ENCODE data around the gene TKTL1.

- TF ChIP-seq CTCF (IDR thresholded peaks at IDR 0.05) (no peak), POLR2A (IDR thresholded peaks at IDR 0.05) (no peak), POLR2AphosphoS5 (IDR thresholded peaks at IDR 0.05) (no peak), EP300 (IDR thresholded peaks at IDR 0.05) (no peak)
These were observed 84.0 kb downstream of the TKTL1 start for GRCh38 chrX:154379569-154379951.
